Muscle of arm (tissue), 12 donors: ENCODE results near the gene CNEP1R1. TPM values are rescaled to one million over a fixed set of nuclear protein-coding genes. Genes with fewer than 3 reads are reported as not detected.
"Not testable (repeated sequence)": the region's sequence is repeated elsewhere in the genome, so short reads cannot be mapped to it uniquely, and the experiment has no call there.

Experiments
- DNase-seq: peaks from one replicate; pipeline ENCODE4 v3.0.0-alpha.2; 2013
- polyA plus RNA-seq, 12 donors: library from polyadenylated mRNA; unstranded; fragments of 120-200 nt; gene quantifications; one replicate each; pipeline ENCODE4 v1.2.1, GENCODE V29; 2013; ENCODE audit not compliant: insufficient read length in 12 of 12

CNEP1R1 gene
- polyA plus RNA-seq, 12 donors = 14.1 to 28.5 (median 21.9) TPM; not detected in 1

GRCh38 chr16:50012182-50012581 is 12.8 kb upstream of the CNEP1R1 start:
- no peak for DNase-seq

GRCh38 chr16:50014211-50014610 is 10.8 kb upstream of the CNEP1R1 start:
- not testable (repeated sequence) for DNase-seq

- no peak for DNase-seq
Measured at GRCh38 chr16:50015631-50016030, 9.4 kb upstream of the CNEP1R1 start.

- DNase-seq = no peak
Measured at GRCh38 chr16:50017553-50017952, 7.5 kb upstream of the CNEP1R1 start.

- no peak for DNase-seq
Measured at GRCh38 chr16:50021544-50021943, 3.5 kb upstream of the CNEP1R1 start.

- DNase-seq = no peak
Measured at GRCh38 chr16:50023641-50024040, 1.4 kb upstream of the CNEP1R1 start.

GRCh38 chr16:50024207-50024606 is 818 bp upstream of the CNEP1R1 start:
- DNase-seq = no peak

- peak; percentile 7 for DNase-seq
Measured at GRCh38 chr16:50025537-50025931, 509 bp downstream of the CNEP1R1 start.

GRCh38 chr16:50027829-50028228 is 2.8 kb downstream of the CNEP1R1 start:
- no peak for DNase-seq

- DNase-seq = no peak
Measured at GRCh38 chr16:50035468-50035992, 10.5 kb downstream of the CNEP1R1 start.

GRCh38 chr16:50036426-50036825 is 11.4 kb downstream of the CNEP1R1 start:
- no peak for DNase-seq

GRCh38 chr16:50037662-50038220 is 12.7 kb downstream of the CNEP1R1 start:
- DNase-seq = no peak

GRCh38 chr16:50038286-50038685 is 13.3 kb downstream of the CNEP1R1 start:
- no peak for DNase-seq

- DNase-seq = peak; percentile 18
Measured at GRCh38 chr16:50038756-50039529, 13.9 kb downstream of the CNEP1R1 start.

- no peak for DNase-seq
Measured at GRCh38 chr16:50040018-50040417, 15.0 kb downstream of the CNEP1R1 start.

GRCh38 chr16:50040710-50041109 is 15.7 kb downstream of the CNEP1R1 start:
- DNase-seq = no peak

GRCh38 chr16:50043358-50043757 is 18.3 kb downstream of the CNEP1R1 start:
- DNase-seq = no peak

- no peak for DNase-seq
Measured at GRCh38 chr16:50045412-50045811, 20.4 kb downstream of the CNEP1R1 start.

GRCh38 chr16:50046853-50047252 is 21.8 kb downstream of the CNEP1R1 start:
- DNase-seq = no peak

- DNase-seq = no peak
Measured at GRCh38 chr16:50047864-50048263, 22.8 kb downstream of the CNEP1R1 start.

- DNase-seq = no peak
Measured at GRCh38 chr16:50050802-50051201, 25.8 kb downstream of the CNEP1R1 start.

- DNase-seq = no peak
Measured at GRCh38 chr16:50056226-50056625, 31.2 kb downstream of the CNEP1R1 start.

- no peak for DNase-seq
Measured at GRCh38 chr16:50058091-50058771, 33.2 kb downstream of the CNEP1R1 start.
